Measurements from ENCODE around the gene CDADC1.

- TF ChIP-seq CTCF (conservative IDR thresholded peaks at IDR 0.05 in 1 of 2, IDR thresholded peaks at IDR 0.05 in 1 of 2; ENCODE audit: low read depth in 1 of 2, low read length in 2 of 2): no peak
- TF ChIP-seq EZH2 (IDR thresholded peaks at IDR 0.05; ENCODE audit: low read length, missing control alignments): no peak
Measured at GRCh38 chr13:49226613-49227012, 21.1 kb upstream of the CDADC1 start.
